IMR-90 (cell line): ENCODE measurements around the gene DNAJB12. TPM values are rescaled to one million over a fixed set of nuclear protein-coding genes. Genes with fewer than 3 reads are reported as not detected.

Experiments
- ATAC-seq: fragments of 200-7000 bp; cut with Tn5 transposase; 2 replicates; pipeline ENCODE4 v1.9.1; 2020; ENCODE audit warnings: low read depth, mild to moderate bottlenecking, moderate library complexity
- BruUV-seq: library from RNA; stranded (reverse); fragments of 400-500 nt; replicated peaks from 2 replicates; lab custom pipeline; 2021; lab: Mats Ljungman, UMichigan
- CTCF ChIA-PET: fragments of 300-600 bp; formaldehyde crosslinking; extraction: SDS; loops from one replicate; lab custom pipeline; 2021; ENCODE audit warnings: antibody characterized with exemption; lab: Yijun Ruan, JAX
- POLR2A ChIA-PET: fragments of 300-600 bp; sonication (Branson Sonifier 250); formaldehyde crosslinking; loops from one replicate; lab custom pipeline; 2022; ENCODE audit warnings: antibody characterized with exemption; ENCODE audit not compliant: unreplicated experiment; lab: Charles Lee
- DNase-seq: peaks from one replicate; pipeline ENCODE4 v3.0.0; 2013
- H2AFZ ChIP-seq: replicated peaks from 2 replicates; pipeline ENCODE3; 2013; ENCODE audit warnings: low read length, mild to moderate bottlenecking; ENCODE audit not compliant: poor library complexity
- H2AK5ac ChIP-seq: 2 replicates; pipeline ENCODE4 v1.6.1; 2013; ENCODE audit warnings: low read depth, low read length, inconsistent platforms
- H2AK9ac ChIP-seq: replicated peaks from 2 replicates; pipeline ENCODE3; 2013; ENCODE audit warnings: mild to moderate bottlenecking, low read depth, low read length, moderate library complexity; ENCODE audit not compliant: poor library complexity
- H2BK120ac ChIP-seq: 2 replicates; pipeline ENCODE4 v1.6.1; 2013; ENCODE audit warnings: low read depth, low read length, inconsistent platforms
- H2BK15ac ChIP-seq: 3 replicates; pipeline ENCODE4 v1.6.1; 2013; ENCODE audit warnings: low read depth, low read length, inconsistent platforms
- H2BK20ac ChIP-seq: 2 replicates; pipeline ENCODE4 v1.6.1; 2013; ENCODE audit warnings: low read depth, mild to moderate bottlenecking, inconsistent platforms, low read length, moderate library complexity
- H2BK5ac ChIP-seq: 2 replicates; pipeline ENCODE4 v1.6.1; 2013; ENCODE audit warnings: mild to moderate bottlenecking, low read depth, low read length, inconsistent platforms; ENCODE audit not compliant: poor library complexity, severe bottlenecking
- H3K14ac ChIP-seq: replicated peaks from 2 replicates; pipeline ENCODE4 v1.6.1; 2013; ENCODE audit warnings: low read depth, low read length, inconsistent platforms
- H3K18ac ChIP-seq: 2 replicates; pipeline ENCODE4 v1.6.1; 2013; ENCODE audit warnings: low read depth, low read length, control low read depth
- H3K23ac ChIP-seq: 2 replicates; pipeline ENCODE4 v1.6.1; 2013; ENCODE audit warnings: low read depth, low read length, inconsistent platforms
- H3K27ac ChIP-seq: 2 replicates; pipeline ENCODE4 v1.5.1; 2013; ENCODE audit warnings: mild to moderate bottlenecking, control low read depth, low read length; ENCODE audit not compliant: insufficient read depth
- H3K27me3 ChIP-seq: 2 replicates; pipeline ENCODE4 v1.6.1; 2013; ENCODE audit warnings: low read length; ENCODE audit not compliant: control insufficient read depth, insufficient read depth
- H3K36me3 ChIP-seq: 2 replicates; pipeline ENCODE4 v1.6.1; 2013; ENCODE audit warnings: low read length, mixed read lengths; ENCODE audit not compliant: control insufficient read depth, insufficient read depth
- H3K4ac ChIP-seq: 2 replicates; pipeline ENCODE4 v1.6.1; 2013; ENCODE audit warnings: low read depth, low read length, inconsistent platforms
- H3K4me1 ChIP-seq: 2 replicates; pipeline ENCODE4 v1.6.1; 2013; ENCODE audit warnings: low read length, mixed read lengths; ENCODE audit not compliant: control insufficient read depth, insufficient read depth
- H3K4me2 ChIP-seq: 2 replicates; pipeline ENCODE4 v1.6.1; 2013; ENCODE audit warnings: low read depth, mild to moderate bottlenecking, control low read depth, low read length, moderate library complexity
- H3K4me3 ChIP-seq: 2 replicates; pipeline ENCODE4 v1.5.1; 2013; ENCODE audit warnings: low read depth, mild to moderate bottlenecking, control low read depth, low read length, moderate library complexity; ENCODE audit not compliant: insufficient read depth
- H3K56ac ChIP-seq: 2 replicates; pipeline ENCODE4 v1.6.1; 2013; ENCODE audit warnings: low read length, inconsistent platforms; ENCODE audit not compliant: insufficient read depth; ENCODE audit errors: extremely low read depth
- H3K79me1 ChIP-seq, 2 experiments: 2 replicates each; pipeline ENCODE4 v1.6.1; 2013; ENCODE audit warnings: low read length in 2 of 2, inconsistent platforms in 1 of 2, low read depth in 1 of 2
- H3K9ac ChIP-seq: 2 replicates; pipeline ENCODE4 v1.6.1; 2013; ENCODE audit warnings: low read depth, low read length, control low read depth
- H3K9me1 ChIP-seq: 2 replicates; pipeline ENCODE4 v1.6.1; 2013; ENCODE audit warnings: low read length, inconsistent platforms; ENCODE audit not compliant: insufficient read depth
- H3K9me3 ChIP-seq: 2 replicates; pipeline ENCODE4 v1.6.1; 2013; ENCODE audit warnings: low read length; ENCODE audit not compliant: control insufficient read depth, insufficient read depth
- H4K20me1 ChIP-seq: 2 replicates; pipeline ENCODE4 v1.6.1; 2013; ENCODE audit warnings: low read length, inconsistent platforms; ENCODE audit not compliant: insufficient read depth
- H4K5ac ChIP-seq: 2 replicates; pipeline ENCODE4 v1.6.1; 2013; ENCODE audit warnings: mild to moderate bottlenecking, low read depth, low read length, control low read depth
- H4K8ac ChIP-seq, 2 experiments: 2 replicates each; pipeline ENCODE4 v1.6.1; 2013; ENCODE audit warnings: low read depth in 2 of 2, low read length in 2 of 2, control low read depth in 1 of 2, inconsistent platforms in 1 of 2
- H4K91ac ChIP-seq: 2 replicates; pipeline ENCODE4 v1.6.1; 2013; ENCODE audit warnings: low read depth, low read length, inconsistent platforms; ENCODE audit not compliant: insufficient read depth
- CEBPB ChIP-seq: IDR thresholded peaks from 2 replicates; pipeline ENCODE4 v1.6.1; 2012; ENCODE audit warnings: low read depth, low read length, improper control_type of control experiment
- CHD1 ChIP-seq: IDR thresholded peaks from 2 replicates; pipeline ENCODE4 v1.6.1; 2012; ENCODE audit warnings: low read depth, low read length, improper control_type of control experiment
- CTCF ChIP-seq: conservative IDR thresholded peaks from 2 replicates; pipeline ENCODE4 v1.5.1; 2012; ENCODE audit warnings: mild to moderate bottlenecking, low read depth, low read length, improper control_type of control experiment
- MAFK ChIP-seq: IDR thresholded peaks from 2 replicates; pipeline ENCODE4 v1.6.1; 2012; ENCODE audit warnings: low read depth, low read length, improper control_type of control experiment
- MAZ ChIP-seq: IDR thresholded peaks from 2 replicates; pipeline ENCODE4 v1.6.1; 2012; ENCODE audit warnings: low read depth, mild to moderate bottlenecking, low read length, improper control_type of control experiment, moderate library complexity, borderline replicate concordance
- NFE2L2 ChIP-seq: fragments of 150-350 bp; IDR thresholded peaks from 2 replicates; pipeline ENCODE4 v1.6.1; 2016; ENCODE audit warnings: low read depth, mild to moderate bottlenecking, low read length
- POLR2A ChIP-seq: IDR thresholded peaks from 2 replicates; pipeline ENCODE4 v1.6.1; 2012; ENCODE audit warnings: mild to moderate bottlenecking, low read depth, low read length
- RAD21 ChIP-seq: IDR thresholded peaks from 2 replicates; pipeline ENCODE4 v1.6.1; 2012; ENCODE audit warnings: low read length, improper control_type of control experiment
- RFX5 ChIP-seq: IDR thresholded peaks from 2 replicates; pipeline ENCODE4 v1.8.0; 2012; ENCODE audit warnings: low read depth, mild to moderate bottlenecking, low read length, moderate library complexity
- SMC3 ChIP-seq: fragments of 150-350 bp; IDR thresholded peaks from 2 replicates; pipeline ENCODE4 v1.6.1; 2016; ENCODE audit warnings: low read depth, mild to moderate bottlenecking, antibody characterized with exemption, low read length, moderate library complexity
- WGBS, 2 experiments: methylation state at CpG; one replicate each; pipeline versions ENCODE4 v1.1.5 to v1.1.7; 2013; ENCODE audit warnings: missing lambda C conversion rate in 2 of 2; ENCODE audit not compliant: insufficient read length in 1 of 2; ENCODE audit errors: extremely low coverage in 2 of 2; 5-methylcytosine and 5-hydroxymethylcytosine counted together
- dilution Hi-C: fragments of 300-500 bp; cut with HindIII; formaldehyde crosslinking; loops from one replicate; pipeline ENCODE4 v1.14.3; 2018; ENCODE audit warnings: low sequenced_read_pairs; ENCODE audit not compliant: unreplicated experiment
- in situ Hi-C: fragments of 300-500 bp; cut with MboI; formaldehyde crosslinking; loops from 3 replicates; pipeline ENCODE4 v1.14.3; 2019; ENCODE audit warnings: low sequenced_read_pairs, inconsistent platforms, mixed read lengths
- intact Hi-C: fragments of 100-400 bp; cut with micrococcal nuclease; formaldehyde crosslinking; loops from 2 replicates; pipeline ENCODE4 v1.10.0; 2022
- polyA plus RNA-seq, 3 experiments: library from polyadenylated mRNA; depleted of rRNA; stranded (reverse); fragments of >200 nt; gene quantifications; 2 replicates each; pipeline ENCODE4 v1.2.3, GENCODE V29; 2012; ENCODE audit warnings: low replicate concordance in 1 of 3
- total RNA-seq: library from RNA; depleted of rRNA; stranded (reverse); fragments of >200 nt; gene quantifications from 2 replicates; pipeline ENCODE4 v1.2.3, GENCODE V29; 2012

Gene DNAJB12
- total and polyA plus RNA-seq, 2 of the 4 experiments (the other 2 are of a cell fraction), result 18.3 to 24.0 TPM

GRCh38 chr10:72318418-72319262 is 36.1 kb downstream of the DNAJB12 start:
- 64% methylated on average over 4 of the region's 10 CpGs; no CpG with 5 or more reads in 1 of the 2 experiments for WGBS, 2 experiments
- peak overlapping the region; percentile 83 for H2AK9ac ChIP-seq
- H3K27ac ChIP-seq, result peak overlapping the region; percentile 99
- no peaks in the 10 kb centered on the region for H3K36me3 ChIP-seq
- peak overlapping the region; percentile 90 for H3K23ac ChIP-seq
- H2AK5ac ChIP-seq, result peak overlapping the region; percentile 86
- intact Hi-C loops, result no loop called here
- no TSS peak for BruUV-seq
- H4K8ac ChIP-seq, result peak overlapping the region; percentile 86 to 97
- H3K27me3 ChIP-seq, result no peaks in the 10 kb centered on the region
- H2BK5ac ChIP-seq, result peak overlapping the region; percentile 98
- TF ChIP-seq CTCF (no peak), SMC3 (no peak), CHD1 (no peak), CEBPB (no peak), RAD21 (no peak), POLR2A (no peak), RFX5 (no peak), NFE2L2 (no peak), MAZ (no peak), MAFK (no peak)
- H2AFZ ChIP-seq, result peak overlapping the region; percentile 93
- no peaks in the 10 kb centered on the region for H3K9me3 ChIP-seq
- dilution Hi-C loops, result no loop called here
- ATAC-seq (no peak), DNase-seq (no peak)
- peaks cover 0 to 22% of the 10 kb centered on the region in 2 experiments; a peak in 2 of 4 replicates for H3K79me1 ChIP-seq
- peak overlapping the region; percentile 92 for H4K5ac ChIP-seq
- H4K20me1 ChIP-seq, result no peaks in the 10 kb centered on the region
- ChIA-PET CTCF (interaction anchor here (0.5 kb wide), 1 partner anchor 151 kb away, joined by 3 read pairs; no protein-coding TSS in a partner anchor), POLR2A (interaction anchor here (0.6 to 0.7 kb wide), 2 partner anchors 18 to 45 kb away, joined by 6 to 7 read pairs; partner anchors contain the start of gene DDIT4)
- peak overlapping the region; percentile 97 for H3K14ac ChIP-seq
- H4K91ac ChIP-seq, result peak overlapping the region; percentile 90
- H3K9me1 ChIP-seq, result peaks cover 20% of the 10 kb centered on the region
- H3K4ac ChIP-seq, result peak overlapping the region; percentile 99
- peak overlapping the region; percentile 72 for H3K4me2 ChIP-seq
- peak overlapping the region; percentile 92 for H3K18ac ChIP-seq
- H2BK120ac ChIP-seq, result peak overlapping the region; percentile 96
- in situ Hi-C loops, result no loop called here
- H3K9ac ChIP-seq, result peak overlapping the region; percentile 83
- peak overlapping the region; percentile 95 for H2BK20ac ChIP-seq
- H2BK15ac ChIP-seq, result peak overlapping the region; percentile 80; the same call in 2 of the 3 replicates
- H3K4me1 ChIP-seq, result peaks cover 41% of the 10 kb centered on the region
- peak overlapping the region; percentile 90 for H3K56ac ChIP-seq
- H3K4me3 ChIP-seq, result no peak overlapping the region
